GM23338 (cell line): ENCODE data around the gene RTKN2. TPM values are rescaled to one million over a fixed set of nuclear protein-coding genes. Genes with fewer than 3 reads are reported as not detected.

Experiments
- ATAC-seq: fragments of 200-7000 bp; cut with Tn5 transposase; 3 replicates; pipeline ENCODE4 v1.9.1; 2020
- DNase-seq: peaks from one replicate; pipeline ENCODE4 v3.0.0-alpha.2; 2015; ENCODE audit warnings: low spot score
- H2AFZ ChIP-seq: fragments of 200-600 bp; sonication (generic); 2 replicates; pipeline ENCODE4 v1.8.0; 2016; ENCODE audit warnings: antibody characterized with exemption, mild to moderate bottlenecking, moderate library complexity
- H3F3A ChIP-seq: fragments of 200-600 bp; sonication (generic); replicated peaks from 2 replicates; pipeline ENCODE4 v1.8.0; 2017; ENCODE audit warnings: antibody characterized with exemption, mixed run types, low read depth
- H3K27ac ChIP-seq: fragments of 200-600 bp; sonication (generic); 2 replicates; pipeline ENCODE4 v1.6.1; 2016; ENCODE audit warnings: low read depth
- H3K27me3 ChIP-seq: fragments of 200-600 bp; sonication (generic); 2 replicates; pipeline ENCODE4 v1.8.0; 2016; ENCODE audit warnings: mild to moderate bottlenecking, mixed run types, moderate library complexity; ENCODE audit not compliant: insufficient read depth
- H3K36me3 ChIP-seq: fragments of 200-600 bp; sonication (generic); 2 replicates; pipeline ENCODE4 v1.8.0; 2016; ENCODE audit warnings: mild to moderate bottlenecking; ENCODE audit not compliant: insufficient read depth
- H3K4me1 ChIP-seq: fragments of 200-600 bp; sonication (generic); 2 replicates; pipeline ENCODE4 v1.8.0; 2016; ENCODE audit warnings: mild to moderate bottlenecking, moderate library complexity; ENCODE audit not compliant: insufficient read depth
- H3K4me2 ChIP-seq: fragments of 200-600 bp; sonication (generic); 2 replicates; pipeline ENCODE4 v1.7.1; 2017; ENCODE audit warnings: mixed run types
- H3K4me3 ChIP-seq: fragments of 200-600 bp; sonication (generic); 2 replicates; pipeline ENCODE4 v1.6.1; 2016; ENCODE audit warnings: mixed run types
- H3K79me2 ChIP-seq: fragments of 200-600 bp; sonication (generic); replicated peaks from 2 replicates; pipeline ENCODE4 v1.8.0; 2017; ENCODE audit warnings: mild to moderate bottlenecking; ENCODE audit not compliant: insufficient read depth
- H3K9me2 ChIP-seq: fragments of 200-600 bp; sonication (generic); 2 replicates; pipeline ENCODE4 v1.8.0; 2017; ENCODE audit not compliant: insufficient read depth
- H4K20me1 ChIP-seq: fragments of 200-600 bp; sonication (generic); replicated peaks from 2 replicates; pipeline ENCODE4 v1.8.0; 2017; ENCODE audit warnings: mild to moderate bottlenecking; ENCODE audit not compliant: insufficient read depth
- H3K27ac Mint-ChIP-seq: 2 replicates; pipeline ENCODE4 v1.8.0; 2020; ENCODE audit warnings: inconsistent platforms, mild to moderate bottlenecking, moderate library complexity, mixed read lengths
- H3K27me3 Mint-ChIP-seq: 3 replicates; pipeline ENCODE4 v1.8.0; 2022; ENCODE audit warnings: low read depth, mild to moderate bottlenecking, moderate library complexity, mixed read lengths, inconsistent platforms; ENCODE audit not compliant: insufficient read depth, poor library complexity
- H3K36me3 Mint-ChIP-seq: 3 replicates; pipeline ENCODE4 v1.8.0; 2021; ENCODE audit warnings: low read depth, mild to moderate bottlenecking, inconsistent platforms, moderate library complexity, mixed read lengths
- H3K4me1 Mint-ChIP-seq: 3 replicates; pipeline ENCODE4 v1.8.0; 2020; ENCODE audit warnings: mild to moderate bottlenecking, inconsistent platforms, mixed read lengths
- H3K4me3 Mint-ChIP-seq: 3 replicates; pipeline ENCODE4 v1.8.0; 2021; ENCODE audit warnings: moderate library complexity, mild to moderate bottlenecking, inconsistent platforms, mixed read lengths
- H3K9me3 Mint-ChIP-seq: 3 replicates; pipeline ENCODE4 v1.8.0; 2020; ENCODE audit warnings: moderate library complexity, mild to moderate bottlenecking, inconsistent platforms, mixed read lengths
- EZH2phosphoT487 ChIP-seq: fragments of 200-600 bp; sonication (generic); IDR thresholded peaks from one replicate; pipeline ENCODE4 v1.8.1; 2018; ENCODE audit warnings: antibody characterized with exemption; ENCODE audit not compliant: unreplicated experiment
- NANOG ChIP-seq: IDR thresholded peaks from 2 replicates; pipeline ENCODE4 v1.6.1; 2016; ENCODE audit warnings: antibody characterized with exemption, borderline replicate concordance
- STAT1 ChIP-seq: IDR thresholded peaks from one replicate; pipeline ENCODE4 v1.6.1; 2016; ENCODE audit warnings: antibody characterized with exemption; ENCODE audit not compliant: unreplicated experiment
- ZNF331 ChIP-seq: fragments of 250-450 bp; sonication (Bioruptor Pico); IDR thresholded peaks from 2 replicates; pipeline ENCODE4 v1.5.0; 2020; ENCODE audit warnings: low read depth, mild to moderate bottlenecking, moderate library complexity
- polyA plus RNA-seq: library from polyadenylated mRNA; unstranded; fragments of >200 nt; fragmentation: Nextera tagmentation; extraction: Ambion mirVana; gene quantifications from 2 replicates; pipeline ENCODE4 v1.2.1, GENCODE V29; 2016
- total RNA-seq: library from RNA; depleted of rRNA; stranded (reverse); fragments of >200 nt; shearing (Covaris generic); gene quantifications from 2 replicates; pipeline ENCODE4 v1.2.3, GENCODE V29; 2014
- TF ChIP-seq, protein P1 (sequence below): fragments of 250-450 bp; sonication (Bioruptor Pico); IDR thresholded peaks from 2 replicates; pipeline ENCODE4 v1.5.0; 2020; ENCODE audit warnings: mild to moderate bottlenecking, moderate library complexity
- TF ChIP-seq, protein P2 (sequence below): IDR thresholded peaks from one replicate; pipeline ENCODE4 v1.6.1; 2018; ENCODE audit warnings: antibody characterized with exemption; ENCODE audit not compliant: unreplicated experiment

The RTKN2 gene
- total and polyA plus RNA-seq, 2 experiments from 2014 or later: 15.3 to 23.6 TPM

DNA sequence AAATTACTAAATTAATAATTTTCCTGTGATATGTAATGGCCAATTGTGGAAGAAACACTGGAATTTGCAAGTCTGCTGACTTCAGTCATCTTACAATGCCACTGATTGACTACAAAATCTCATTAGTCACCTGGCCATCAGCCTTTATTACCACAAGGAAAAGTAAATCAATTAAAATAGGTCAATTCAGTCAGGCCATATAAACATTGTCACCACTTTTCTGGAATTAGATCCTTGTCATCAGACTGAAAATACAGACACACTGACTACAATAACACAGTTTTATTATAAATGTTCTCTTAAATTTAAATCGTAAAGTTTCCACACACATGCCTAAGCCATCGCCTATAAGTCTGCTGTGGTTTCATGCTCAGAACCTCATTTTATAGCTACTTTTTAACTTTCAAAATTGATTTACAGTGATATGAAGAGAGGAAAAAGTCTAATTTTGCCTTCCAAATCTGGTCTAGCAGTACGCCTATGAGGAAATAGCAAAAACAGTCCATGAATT lies 54.2 kb downstream of the RTKN2 start:
- Histone ChIP-seq H3K9me2 (no peaks in the 10 kb centered on the region), H3K4me1 (no peaks in the 10 kb centered on the region), H3K79me2 (no peaks in the 10 kb centered on the region), H3K27ac (no peak overlapping the region), H3F3A (no peaks in the 10 kb centered on the region), H3K4me3 (no peak overlapping the region), H3K4me2 (no peak overlapping the region), H4K20me1 (no peaks in the 10 kb centered on the region), H2AFZ (no peak overlapping the region), H3K36me3 (no peaks in the 10 kb centered on the region), H3K27me3 (no peaks in the 10 kb centered on the region)
- Mint-ChIP-seq H3K9me3 (no peaks in the 10 kb centered on the region), H3K4me1 (no peaks in the 10 kb centered on the region), H3K27ac (no peak overlapping the region), H3K4me3 (no peak overlapping the region), H3K36me3 (0 out of 3 replicates have a peak, but pooled peaks cover 3% of the 10 kb centered on the region), H3K27me3 (no peaks in the 10 kb centered on the region)
- DNase-seq (no peak), ATAC-seq (no peak)
- no peak for TF ChIP-seq STAT1
- TF ChIP-seq ZNF331 (CRISPR knock-in tag): no peak
- no peak for TF ChIP-seq NANOG
- TF ChIP-seq, protein P1, sequence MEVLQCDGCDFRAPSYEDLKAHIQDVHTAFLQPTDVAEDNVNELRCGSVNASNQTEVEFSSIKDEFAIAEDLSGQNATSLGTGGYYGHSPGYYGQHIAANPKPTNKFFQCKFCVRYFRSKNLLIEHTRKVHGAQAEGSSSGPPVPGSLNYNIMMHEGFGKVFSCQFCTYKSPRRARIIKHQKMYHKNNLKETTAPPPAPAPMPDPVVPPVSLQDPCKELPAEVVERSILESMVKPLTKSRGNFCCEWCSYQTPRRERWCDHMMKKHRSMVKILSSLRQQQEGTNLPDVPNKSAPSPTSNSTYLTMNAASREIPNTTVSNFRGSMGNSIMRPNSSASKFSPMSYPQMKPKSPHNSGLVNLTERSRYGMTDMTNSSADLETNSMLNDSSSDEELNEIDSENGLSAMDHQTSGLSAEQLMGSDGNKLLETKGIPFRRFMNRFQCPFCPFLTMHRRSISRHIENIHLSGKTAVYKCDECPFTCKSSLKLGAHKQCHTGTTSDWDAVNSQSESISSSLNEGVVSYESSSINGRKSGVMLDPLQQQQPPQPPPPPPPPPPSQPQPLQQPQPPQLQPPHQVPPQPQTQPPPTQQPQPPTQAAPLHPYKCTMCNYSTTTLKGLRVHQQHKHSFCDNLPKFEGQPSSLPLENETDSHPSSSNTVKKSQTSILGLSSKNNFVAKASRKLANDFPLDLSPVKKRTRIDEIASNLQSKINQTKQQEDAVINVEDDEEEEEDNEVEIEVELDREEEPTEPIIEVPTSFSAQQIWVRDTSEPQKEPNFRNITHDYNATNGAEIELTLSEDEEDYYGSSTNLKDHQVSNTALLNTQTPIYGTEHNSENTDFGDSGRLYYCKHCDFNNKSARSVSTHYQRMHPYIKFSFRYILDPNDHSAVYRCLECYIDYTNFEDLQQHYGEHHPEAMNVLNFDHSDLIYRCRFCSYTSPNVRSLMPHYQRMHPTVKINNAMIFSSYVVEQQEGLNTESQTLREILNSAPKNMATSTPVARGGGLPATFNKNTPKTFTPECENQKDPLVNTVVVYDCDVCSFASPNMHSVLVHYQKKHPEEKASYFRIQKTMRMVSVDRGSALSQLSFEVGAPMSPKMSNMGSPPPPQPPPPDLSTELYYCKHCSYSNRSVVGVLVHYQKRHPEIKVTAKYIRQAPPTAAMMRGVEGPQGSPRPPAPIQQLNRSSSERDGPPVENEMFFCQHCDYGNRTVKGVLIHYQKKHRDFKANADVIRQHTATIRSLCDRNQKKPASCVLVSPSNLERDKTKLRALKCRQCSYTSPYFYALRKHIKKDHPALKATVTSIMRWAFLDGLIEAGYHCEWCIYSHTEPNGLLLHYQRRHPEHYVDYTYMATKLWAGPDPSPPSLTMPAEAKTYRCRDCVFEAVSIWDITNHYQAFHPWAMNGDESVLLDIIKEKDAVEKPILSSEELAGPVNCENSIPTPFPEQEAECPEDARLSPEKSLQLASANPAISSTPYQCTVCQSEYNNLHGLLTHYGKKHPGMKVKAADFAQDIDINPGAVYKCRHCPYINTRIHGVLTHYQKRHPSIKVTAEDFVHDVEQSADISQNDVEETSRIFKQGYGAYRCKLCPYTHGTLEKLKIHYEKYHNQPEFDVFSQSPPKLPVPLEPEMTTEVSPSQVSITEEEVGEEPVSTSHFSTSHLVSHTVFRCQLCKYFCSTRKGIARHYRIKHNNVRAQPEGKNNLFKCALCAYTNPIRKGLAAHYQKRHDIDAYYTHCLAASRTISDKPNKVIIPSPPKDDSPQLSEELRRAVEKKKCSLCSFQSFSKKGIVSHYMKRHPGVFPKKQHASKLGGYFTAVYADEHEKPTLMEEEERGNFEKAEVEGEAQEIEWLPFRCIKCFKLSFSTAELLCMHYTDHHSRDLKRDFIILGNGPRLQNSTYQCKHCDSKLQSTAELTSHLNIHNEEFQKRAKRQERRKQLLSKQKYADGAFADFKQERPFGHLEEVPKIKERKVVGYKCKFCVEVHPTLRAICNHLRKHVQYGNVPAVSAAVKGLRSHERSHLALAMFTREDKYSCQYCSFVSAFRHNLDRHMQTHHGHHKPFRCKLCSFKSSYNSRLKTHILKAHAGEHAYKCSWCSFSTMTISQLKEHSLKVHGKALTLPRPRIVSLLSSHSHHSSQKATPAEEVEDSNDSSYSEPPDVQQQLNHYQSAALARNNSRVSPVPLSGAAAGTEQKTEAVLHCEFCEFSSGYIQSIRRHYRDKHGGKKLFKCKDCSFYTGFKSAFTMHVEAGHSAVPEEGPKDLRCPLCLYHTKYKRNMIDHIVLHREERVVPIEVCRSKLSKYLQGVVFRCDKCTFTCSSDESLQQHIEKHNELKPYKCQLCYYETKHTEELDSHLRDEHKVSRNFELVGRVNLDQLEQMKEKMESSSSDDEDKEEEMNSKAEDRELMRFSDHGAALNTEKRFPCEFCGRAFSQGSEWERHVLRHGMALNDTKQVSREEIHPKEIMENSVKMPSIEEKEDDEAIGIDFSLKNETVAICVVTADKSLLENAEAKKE (CRISPR knock-in tag): no peak

DNA sequence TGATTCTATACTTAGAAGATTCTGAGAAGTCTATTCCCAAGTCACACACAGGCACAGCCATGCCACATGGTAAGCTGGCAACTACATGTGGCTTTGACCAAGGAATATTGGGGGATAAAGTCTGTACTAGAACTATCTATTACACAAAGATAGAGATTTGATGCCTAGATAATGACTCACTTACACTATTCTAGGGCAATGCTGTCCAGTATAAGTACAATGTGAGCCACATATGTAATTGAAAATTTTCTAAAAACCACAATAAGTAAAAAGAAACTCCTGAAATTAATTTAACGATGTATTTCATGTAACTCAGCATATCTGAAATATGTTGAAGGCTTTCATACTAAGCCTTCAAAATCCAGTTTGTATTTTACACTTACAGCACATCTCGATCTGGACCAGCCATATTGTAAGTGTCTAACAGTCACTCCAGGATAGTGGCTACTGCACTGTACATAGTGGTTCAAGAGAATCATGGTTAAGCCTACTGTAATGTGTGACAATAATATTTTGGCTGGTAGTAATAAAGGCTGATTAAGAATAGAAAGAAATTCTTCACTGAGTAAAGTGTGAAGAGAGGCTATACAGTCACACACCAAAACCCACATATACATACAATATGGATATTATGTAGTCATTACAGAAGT lies 62.8 kb downstream of the RTKN2 start:
- Histone ChIP-seq H3K4me1 (no peaks in the 10 kb centered on the region), H2AFZ (no peak overlapping the region), H3K36me3 (no peaks in the 10 kb centered on the region), H3K4me2 (no peak overlapping the region), H3K79me2 (no peaks in the 10 kb centered on the region), H3K4me3 (no peak overlapping the region), H3K9me2 (no peaks in the 10 kb centered on the region), H3K27me3 (no peaks in the 10 kb centered on the region), H4K20me1 (no peaks in the 10 kb centered on the region; the same call in 1 of the 2 replicates), H3K27ac (no peak overlapping the region), H3F3A (no peaks in the 10 kb centered on the region)
- Mint-ChIP-seq H3K4me1 (no peaks in the 10 kb centered on the region), H3K9me3 (no peaks in the 10 kb centered on the region), H3K4me3 (no peak overlapping the region), H3K27ac (no peak overlapping the region), H3K27me3 (no peaks in the 10 kb centered on the region), H3K36me3 (0 out of 3 replicates have a peak, but pooled peaks cover 3% of the 10 kb centered on the region)
- ATAC-seq (no peak), DNase-seq (no peak)
- TF ChIP-seq, protein P2, sequence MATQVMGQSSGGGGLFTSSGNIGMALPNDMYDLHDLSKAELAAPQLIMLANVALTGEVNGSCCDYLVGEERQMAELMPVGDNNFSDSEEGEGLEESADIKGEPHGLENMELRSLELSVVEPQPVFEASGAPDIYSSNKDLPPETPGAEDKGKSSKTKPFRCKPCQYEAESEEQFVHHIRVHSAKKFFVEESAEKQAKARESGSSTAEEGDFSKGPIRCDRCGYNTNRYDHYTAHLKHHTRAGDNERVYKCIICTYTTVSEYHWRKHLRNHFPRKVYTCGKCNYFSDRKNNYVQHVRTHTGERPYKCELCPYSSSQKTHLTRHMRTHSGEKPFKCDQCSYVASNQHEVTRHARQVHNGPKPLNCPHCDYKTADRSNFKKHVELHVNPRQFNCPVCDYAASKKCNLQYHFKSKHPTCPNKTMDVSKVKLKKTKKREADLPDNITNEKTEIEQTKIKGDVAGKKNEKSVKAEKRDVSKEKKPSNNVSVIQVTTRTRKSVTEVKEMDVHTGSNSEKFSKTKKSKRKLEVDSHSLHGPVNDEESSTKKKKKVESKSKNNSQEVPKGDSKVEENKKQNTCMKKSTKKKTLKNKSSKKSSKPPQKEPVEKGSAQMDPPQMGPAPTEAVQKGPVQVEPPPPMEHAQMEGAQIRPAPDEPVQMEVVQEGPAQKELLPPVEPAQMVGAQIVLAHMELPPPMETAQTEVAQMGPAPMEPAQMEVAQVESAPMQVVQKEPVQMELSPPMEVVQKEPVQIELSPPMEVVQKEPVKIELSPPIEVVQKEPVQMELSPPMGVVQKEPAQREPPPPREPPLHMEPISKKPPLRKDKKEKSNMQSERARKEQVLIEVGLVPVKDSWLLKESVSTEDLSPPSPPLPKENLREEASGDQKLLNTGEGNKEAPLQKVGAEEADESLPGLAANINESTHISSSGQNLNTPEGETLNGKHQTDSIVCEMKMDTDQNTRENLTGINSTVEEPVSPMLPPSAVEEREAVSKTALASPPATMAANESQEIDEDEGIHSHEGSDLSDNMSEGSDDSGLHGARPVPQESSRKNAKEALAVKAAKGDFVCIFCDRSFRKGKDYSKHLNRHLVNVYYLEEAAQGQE: no peak
- TF ChIP-seq EZH2phosphoT487 (no peak), NANOG (no peak), STAT1 (no peak)
